ENCODE measurements around the gene SLC7A10. TPM values are rescaled to one million over a fixed set of nuclear protein-coding genes. Genes with fewer than 3 reads are reported as not detected.

The SLC7A10 gene
- total RNA-seq, 1 donor from 2014 or later, result not detected

- intact Hi-C loops (cut with micrococcal nuclease), result no loop called here
- TF ChIP-seq CTCF (IDR thresholded peaks at IDR 0.05; ENCODE audit: borderline replicate concordance), result no peak
- DNase-seq, result no peak
These were observed 15.5 kb upstream of the SLC7A10 start for GRCh38 chr19:33241091-33241529.

GRCh38 chr19:33240181-33240771 lies 14.6 kb upstream of the SLC7A10 start:
- no peak for TF ChIP-seq CTCF (IDR thresholded peaks at IDR 0.05; ENCODE audit: borderline replicate concordance)
- no peak for DNase-seq
- Histone ChIP-seq H3K27me3 (ENCODE audit: low read depth) (peaks cover 54% of the 10 kb centered on the region), H3K27ac (replicated peaks) (no peak overlapping the region), H3K36me3 (no peaks in the 10 kb centered on the region), H3K9me3 (replicated peaks) (peaks cover 4% of the 10 kb centered on the region), H3K4me1 (peaks cover 6% of the 10 kb centered on the region), H3K4me3 (no peak overlapping the region)
- intact Hi-C loops (cut with micrococcal nuclease), result no loop called here

More at GRCh38 chr19:33241091-33241529, 15.5 kb upstream of the SLC7A10 start:
- H3K4me1 ChIP-seq, result peaks cover 6% of the 10 kb centered on the region
- peaks cover 47% of the 10 kb centered on the region for H3K27me3 ChIP-seq (ENCODE audit: low read depth)
- no peak overlapping the region for H3K27ac ChIP-seq (replicated peaks)
- peaks cover 6% of the 10 kb centered on the region for H3K36me3 ChIP-seq
- no peak overlapping the region for H3K4me3 ChIP-seq
- peaks cover 12% of the 10 kb centered on the region for H3K9me3 ChIP-seq (replicated peaks)

- intact Hi-C loops (cut with micrococcal nuclease), result loop anchor here (5.0 kb wide), 1 partner anchor 168 kb away; no protein-coding TSS in a partner anchor
- H3K27me3 ChIP-seq (ENCODE audit: low read depth), result peaks cover 63% of the 10 kb centered on the region
- peaks cover 6% of the 10 kb centered on the region for H3K4me1 ChIP-seq
- H3K27ac ChIP-seq (replicated peaks), result no peak overlapping the region
- no peak overlapping the region for H3K4me3 ChIP-seq
- DNase-seq, result no peak
- no peaks in the 10 kb centered on the region for H3K36me3 ChIP-seq
- TF ChIP-seq CTCF (IDR thresholded peaks at IDR 0.05; ENCODE audit: borderline replicate concordance), result no peak
- no peaks in the 10 kb centered on the region for H3K9me3 ChIP-seq (replicated peaks)
These were observed 13.7 kb upstream of the SLC7A10 start for GRCh38 chr19:33239223-33239975.

- intact Hi-C loops (cut with micrococcal nuclease), result loop anchor here (5.0 kb wide), 1 partner anchor 169 kb away; no protein-coding TSS in a partner anchor
These were observed 13.0 kb upstream of the SLC7A10 start for GRCh38 chr19:33238481-33239149.

More at GRCh38 chr19:33238481-33239149, 13.0 kb upstream of the SLC7A10 start:
- H3K4me3 ChIP-seq, result no peak overlapping the region
- H3K36me3 ChIP-seq, result no peaks in the 10 kb centered on the region
- H3K9me3 ChIP-seq (replicated peaks), result no peaks in the 10 kb centered on the region
- no peak for TF ChIP-seq CTCF (IDR thresholded peaks at IDR 0.05; ENCODE audit: borderline replicate concordance)
- peaks cover 71% of the 10 kb centered on the region for H3K27me3 ChIP-seq (ENCODE audit: low read depth)
- no peak for DNase-seq
- H3K27ac ChIP-seq (replicated peaks), result no peak overlapping the region
- H3K4me1 ChIP-seq, result peaks cover 6% of the 10 kb centered on the region
